ENCODE data around the gene ORAI2.
"Not testable (repeated sequence)": the region's sequence is repeated elsewhere in the genome, so short reads cannot be mapped to it uniquely, and the experiment has no call there.

ORAI2 gene

DNA sequence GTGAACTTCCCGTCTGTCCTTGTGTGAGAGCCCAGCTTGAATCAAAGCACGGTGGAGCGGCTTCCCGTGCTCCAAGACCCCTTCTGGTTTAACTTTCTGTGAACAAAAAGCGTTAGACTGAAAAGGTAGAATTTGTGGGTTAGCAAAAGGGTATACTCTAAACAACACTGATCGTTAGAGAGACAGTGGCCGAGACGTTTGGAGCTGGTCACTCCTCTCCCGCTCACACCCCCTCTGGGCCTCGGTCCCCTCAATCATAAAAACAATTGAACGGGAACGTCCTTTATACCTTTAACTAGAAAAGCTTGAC is 36.7 kb upstream of the ORAI2 start:
- no peak for TF ChIP-seq POU2F2 (IDR thresholded peaks at IDR 0.05; ENCODE audit: low read depth, low read length)
- TF ChIP-seq PAX5 (IDR thresholded peaks at IDR 0.05; ENCODE audit: insufficient read depth, low read length, severe bottlenecking) = no peak
- no peak; the same call in 1 of the 2 replicates for TF ChIP-seq POLR2AphosphoS5 (IDR thresholded peaks at IDR 0.05; ENCODE audit: low read depth, low read length)
- no peak for TF ChIP-seq SPI1 (IDR thresholded peaks at IDR 0.05; ENCODE audit: low read depth, low read length)
- no peak for TF ChIP-seq POLR2A (IDR thresholded peaks at IDR 0.05; ENCODE audit: low read depth, low read length)
- TF ChIP-seq TAF1 (IDR thresholded peaks at IDR 0.05; ENCODE audit: low read depth, low read length) = no peak
- FAIRE-seq (no peak), DNase-seq (ENCODE audit: insufficient read length, low spot score) (no peak)

DNA sequence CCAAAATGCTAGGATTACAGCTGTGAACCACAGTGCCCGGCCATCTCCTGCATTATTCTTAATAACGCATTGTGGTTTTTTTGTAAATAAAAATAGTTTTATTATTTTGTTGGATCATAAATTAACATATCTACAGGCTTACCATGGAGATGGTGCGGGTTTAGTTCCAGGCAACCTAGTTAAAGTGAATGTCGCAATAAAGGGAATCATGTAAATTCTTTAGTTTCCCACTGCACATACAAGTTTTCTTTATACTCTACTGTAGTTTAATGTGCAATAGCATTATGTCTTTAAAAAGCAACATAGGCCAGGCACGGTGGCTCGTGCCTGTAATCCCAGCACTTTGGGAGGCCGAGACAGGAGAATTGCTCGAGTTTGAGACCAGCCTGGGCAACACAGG is 34.8 kb upstream of the ORAI2 start:
- TF ChIP-seq TAF1 (IDR thresholded peaks at IDR 0.05; ENCODE audit: low read depth, low read length) (no peak), POLR2A (IDR thresholded peaks at IDR 0.05; ENCODE audit: low read depth, low read length) (no peak), SPI1 (IDR thresholded peaks at IDR 0.05; ENCODE audit: low read depth, low read length) (no peak), PAX5 (IDR thresholded peaks at IDR 0.05; ENCODE audit: insufficient read depth, low read length, severe bottlenecking) (no peak), POU2F2 (IDR thresholded peaks at IDR 0.05; ENCODE audit: low read depth, low read length) (no peak), POLR2AphosphoS5 (IDR thresholded peaks at IDR 0.05; ENCODE audit: low read depth, low read length) (no peak)
- FAIRE-seq (no peak), DNase-seq (ENCODE audit: insufficient read length, low spot score) (no peak)

DNA sequence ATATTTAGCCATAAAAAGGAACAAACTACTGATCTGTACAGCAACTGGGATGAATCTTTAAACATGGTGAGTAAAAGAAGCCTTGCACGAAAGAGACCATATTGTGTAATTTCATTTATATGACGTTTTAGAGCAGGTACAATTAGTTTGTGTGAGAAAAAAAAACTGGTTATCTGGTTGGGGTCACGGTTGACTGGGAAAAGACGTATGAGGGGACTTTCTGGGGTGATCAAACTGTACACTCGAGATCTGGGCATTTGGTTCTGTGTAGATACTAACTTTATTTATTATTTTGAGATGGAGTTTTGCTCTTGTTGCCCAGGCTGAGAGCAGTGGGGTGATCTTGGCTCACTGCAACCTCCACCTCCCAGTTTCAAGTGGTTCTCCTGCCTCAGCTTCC is 33.0 kb upstream of the ORAI2 start:
- TF ChIP-seq POLR2A (IDR thresholded peaks at IDR 0.05; ENCODE audit: low read depth, low read length) (no peak), PAX5 (IDR thresholded peaks at IDR 0.05; ENCODE audit: insufficient read depth, low read length, severe bottlenecking) (peak; percentile 76)
- FAIRE-seq (no peak), DNase-seq (ENCODE audit: insufficient read length, low spot score) (no peak)

DNA sequence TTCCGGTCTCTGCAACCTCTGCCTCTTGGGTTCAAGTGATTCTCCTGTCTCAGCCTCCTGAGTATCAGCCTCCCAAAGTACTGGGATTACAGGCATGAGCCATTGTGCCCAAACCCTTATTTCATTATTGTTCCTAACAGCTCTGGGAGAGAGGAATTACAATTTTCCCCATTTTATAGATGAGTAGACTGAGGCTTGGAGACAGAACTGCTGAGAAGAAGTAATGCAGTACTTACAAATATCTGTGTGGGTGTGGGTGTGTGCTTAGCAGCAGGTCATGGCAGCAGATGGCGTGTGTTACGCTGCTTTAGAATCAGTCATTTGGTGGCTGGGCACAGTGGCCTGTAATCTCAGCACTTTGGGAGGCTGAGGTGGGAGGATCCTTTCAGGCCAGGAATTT is 29.8 kb upstream of the ORAI2 start:
- TF ChIP-seq SPI1 (IDR thresholded peaks at IDR 0.05; ENCODE audit: low read depth, low read length) = no peak
- TF ChIP-seq POLR2A (IDR thresholded peaks at IDR 0.05; ENCODE audit: low read depth, low read length) = no peak
- TF ChIP-seq TAF1 (IDR thresholded peaks at IDR 0.05; ENCODE audit: low read depth, low read length) = no peak
- no peak for TF ChIP-seq POLR2AphosphoS5 (IDR thresholded peaks at IDR 0.05; ENCODE audit: low read depth, low read length)
- TF ChIP-seq PAX5 (IDR thresholded peaks at IDR 0.05; ENCODE audit: insufficient read depth, low read length, severe bottlenecking) = no peak
- no peak for TF ChIP-seq POU2F2 (IDR thresholded peaks at IDR 0.05; ENCODE audit: low read depth, low read length)
- no peak for DNase-seq (ENCODE audit: insufficient read length, low spot score)
- no peak for FAIRE-seq

DNA sequence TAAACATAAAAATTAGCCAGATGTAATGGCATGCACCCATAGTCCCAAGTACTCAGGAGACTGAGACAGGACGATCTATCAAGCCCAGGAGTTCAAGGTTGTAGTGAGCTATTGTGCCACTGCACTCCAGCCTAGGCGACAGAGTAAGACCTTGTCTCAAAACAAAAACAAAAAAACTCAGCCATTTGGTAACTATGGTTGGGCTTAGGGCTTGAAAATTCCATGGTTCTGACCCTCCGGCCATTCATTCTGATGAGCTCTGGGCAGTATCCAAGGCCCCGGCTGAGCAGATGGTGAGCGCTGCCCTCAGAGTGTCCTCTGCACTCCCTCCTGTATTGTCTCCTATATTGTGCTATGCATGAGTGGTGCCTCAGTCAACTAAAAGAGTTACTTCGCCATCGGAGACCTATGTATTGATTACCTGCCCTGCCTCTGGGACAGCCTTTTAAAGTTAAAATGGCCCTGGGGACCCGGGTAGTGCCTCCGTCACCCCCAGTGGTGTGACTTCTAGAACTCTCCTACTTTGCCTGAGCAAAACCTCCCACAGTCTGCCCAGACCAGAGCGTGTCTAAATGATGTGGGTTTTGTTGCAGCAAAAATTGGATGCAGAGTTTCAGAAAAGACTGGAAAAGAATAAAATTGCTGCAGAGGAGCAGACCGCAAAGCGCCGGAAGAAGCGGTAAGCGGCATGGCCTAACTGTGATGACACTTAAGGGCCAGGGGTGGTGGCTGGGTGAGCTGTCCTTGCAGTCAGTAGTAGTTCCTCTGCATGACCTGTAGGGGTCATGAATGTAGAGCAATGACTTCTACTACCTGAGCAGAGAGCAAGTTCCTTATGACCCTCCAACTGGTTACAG is 29.1 kb upstream of the ORAI2 start:
- FAIRE-seq (peak; percentile 79), DNase-seq (ENCODE audit: insufficient read length, low spot score) (no peak)
- TF ChIP-seq SPI1 (IDR thresholded peaks at IDR 0.05; ENCODE audit: low read depth, low read length) (no peak), TAF1 (IDR thresholded peaks at IDR 0.05; ENCODE audit: low read depth, low read length) (no peak), POLR2AphosphoS5 (IDR thresholded peaks at IDR 0.05; ENCODE audit: low read depth, low read length) (no peak), POU2F2 (IDR thresholded peaks at IDR 0.05; ENCODE audit: low read depth, low read length) (no peak), POLR2A (IDR thresholded peaks at IDR 0.05; ENCODE audit: low read depth, low read length) (no peak), PAX5 (IDR thresholded peaks at IDR 0.05; ENCODE audit: insufficient read depth, low read length, severe bottlenecking) (no peak)

DNA sequence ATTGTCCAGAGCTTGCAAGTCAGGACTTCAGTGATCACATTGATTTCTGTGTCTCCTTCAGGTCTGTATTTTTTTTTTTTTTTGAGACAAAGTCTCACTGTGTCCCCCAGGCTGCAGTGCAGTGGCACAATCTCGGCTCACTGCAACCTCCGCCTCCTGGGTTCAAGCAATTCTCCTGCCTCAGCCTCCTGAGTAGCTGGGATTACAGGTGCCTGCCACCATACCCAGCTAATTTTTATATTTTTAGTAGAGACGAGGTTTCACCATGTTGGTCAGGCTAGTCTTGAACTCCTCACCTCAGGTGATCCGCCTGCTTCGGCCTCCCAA is 28.6 kb upstream of the ORAI2 start:
- not testable (repeated sequence) for DNase-seq (ENCODE audit: insufficient read length, low spot score); FAIRE-seq

DNA sequence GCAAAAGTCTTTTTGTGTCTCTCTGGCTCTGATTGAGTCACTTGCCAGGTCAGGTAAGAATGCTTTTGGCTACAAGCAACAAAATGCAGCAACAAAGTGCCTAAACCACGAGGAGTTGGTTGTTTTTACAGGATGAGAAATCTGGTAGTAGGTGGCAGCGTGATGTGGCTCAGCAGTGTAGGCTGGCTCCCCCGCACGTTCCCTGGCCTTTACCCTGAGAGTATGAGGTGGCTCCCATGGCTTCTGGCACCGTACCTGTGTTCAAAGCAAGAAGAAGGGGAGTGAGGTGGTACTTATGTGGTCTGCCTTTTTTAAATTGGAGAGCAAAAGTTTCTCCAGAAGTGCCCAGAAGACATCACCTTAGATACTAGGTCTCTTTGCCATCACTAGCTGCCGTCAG is 25.5 kb upstream of the ORAI2 start:
- FAIRE-seq (no peak), DNase-seq (ENCODE audit: insufficient read length, low spot score) (no peak)
- TF ChIP-seq POLR2AphosphoS5 (IDR thresholded peaks at IDR 0.05; ENCODE audit: low read depth, low read length) = no peak
- TF ChIP-seq POLR2A (IDR thresholded peaks at IDR 0.05; ENCODE audit: low read depth, low read length) = no peak
- no peak for TF ChIP-seq SPI1 (IDR thresholded peaks at IDR 0.05; ENCODE audit: low read depth, low read length)
- no peak for TF ChIP-seq TAF1 (IDR thresholded peaks at IDR 0.05; ENCODE audit: low read depth, low read length)
- TF ChIP-seq PAX5 (IDR thresholded peaks at IDR 0.05; ENCODE audit: insufficient read depth, low read length, severe bottlenecking) = no peak
- TF ChIP-seq POU2F2 (IDR thresholded peaks at IDR 0.05; ENCODE audit: low read depth, low read length) = no peak

DNA sequence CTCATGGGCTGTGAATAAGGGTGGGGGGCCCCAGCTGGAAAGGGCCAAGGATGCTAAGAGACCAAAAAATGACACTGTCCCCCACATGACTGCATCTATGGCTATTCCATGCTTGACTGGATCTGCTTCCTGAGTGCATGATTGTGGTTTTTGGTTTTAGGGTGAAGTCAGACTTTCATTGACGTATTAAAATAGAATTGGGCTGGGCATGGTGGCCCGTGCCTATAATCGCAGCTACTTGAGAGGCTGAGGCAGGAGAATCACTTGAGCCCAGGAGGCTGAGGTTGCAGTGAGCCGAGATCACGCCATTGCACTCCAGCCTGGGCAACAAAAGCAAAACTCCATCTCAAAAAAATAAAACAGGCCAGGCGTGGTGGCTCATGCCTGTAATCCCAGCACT is 24.8 kb upstream of the ORAI2 start:
- TF ChIP-seq PAX5 (IDR thresholded peaks at IDR 0.05; ENCODE audit: insufficient read depth, low read length, severe bottlenecking) = peak; percentile 93
- FAIRE-seq = peak; percentile 54
- DNase-seq (ENCODE audit: insufficient read length, low spot score) = not testable (repeated sequence)

DNA sequence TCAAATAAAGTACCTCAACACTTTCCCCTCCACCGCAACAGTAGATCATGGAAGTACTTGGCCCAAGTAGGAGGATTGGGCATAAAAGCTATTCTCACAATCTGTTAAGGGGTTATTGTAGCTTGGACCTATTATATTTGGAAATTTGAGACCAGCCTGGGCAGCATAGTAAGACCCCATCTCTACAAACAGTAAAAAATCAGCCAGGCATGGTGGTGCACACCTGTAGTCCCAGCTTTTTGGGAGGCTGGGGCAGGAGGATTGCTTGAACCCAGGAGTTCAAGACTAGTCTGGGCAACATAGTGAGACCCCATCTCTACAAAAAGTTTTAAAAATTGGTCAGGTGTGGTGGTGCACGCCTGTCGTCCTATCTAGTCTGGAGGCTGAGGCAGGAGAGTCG is 24.0 kb upstream of the ORAI2 start:
- TF ChIP-seq POU2F2 (IDR thresholded peaks at IDR 0.05; ENCODE audit: low read depth, low read length) = no peak

DNA sequence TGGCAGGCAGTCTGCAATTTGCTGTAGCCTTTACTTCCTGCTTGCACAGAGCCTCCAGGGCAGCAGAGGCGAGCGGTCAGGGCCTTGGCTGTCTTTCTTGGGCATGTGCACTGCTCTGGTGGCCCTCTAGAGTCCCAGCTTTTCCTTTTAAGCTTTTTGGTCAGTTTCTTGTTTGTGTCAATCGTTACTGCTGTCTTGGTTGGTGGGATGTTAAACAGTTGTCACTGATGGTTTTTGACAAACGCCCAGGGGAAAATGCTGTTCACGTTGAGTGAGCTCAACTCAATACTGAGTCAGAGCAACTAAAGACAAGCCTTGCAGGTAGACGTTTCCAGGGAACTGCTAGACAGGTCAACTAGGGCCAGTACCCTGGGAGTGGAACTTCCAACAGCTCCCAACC is 23.3 kb upstream of the ORAI2 start:
- DNase-seq (ENCODE audit: insufficient read length, low spot score) = no peak
- TF ChIP-seq POLR2AphosphoS5 (IDR thresholded peaks at IDR 0.05; ENCODE audit: low read depth, low read length) (no peak), POLR2A (IDR thresholded peaks at IDR 0.05; ENCODE audit: low read depth, low read length) (no peak; the same call in 1 of the 2 replicates), SPI1 (IDR thresholded peaks at IDR 0.05; ENCODE audit: low read depth, low read length) (no peak), PAX5 (IDR thresholded peaks at IDR 0.05; ENCODE audit: insufficient read depth, low read length, severe bottlenecking) (no peak)
- no peak for FAIRE-seq

More for the DNA sequence above, 24.0 kb upstream of the ORAI2 start:
- DNase-seq (ENCODE audit: insufficient read length, low spot score) = no peak
- FAIRE-seq = no peak

DNA sequence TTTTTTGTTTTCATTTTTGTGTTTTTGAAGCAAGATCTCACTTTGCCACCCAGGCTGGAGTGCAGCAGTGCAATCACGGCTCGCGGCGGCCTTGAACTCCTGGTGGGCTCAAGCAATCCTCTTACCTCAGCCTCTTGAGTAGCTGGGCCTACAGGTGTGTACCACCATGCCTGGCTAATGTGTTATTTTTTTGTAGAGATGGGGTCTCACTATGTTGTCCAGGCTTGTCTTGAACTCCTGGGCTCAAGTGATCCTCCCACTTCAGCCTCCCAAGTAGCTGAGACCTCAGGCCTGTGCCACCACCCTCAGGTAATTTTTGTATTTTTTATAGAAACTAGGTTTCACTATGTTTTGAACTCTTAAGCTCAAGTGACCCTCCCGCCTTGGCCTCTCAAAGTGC is 22.5 kb upstream of the ORAI2 start:
- no peak for TF ChIP-seq POLR2A (IDR thresholded peaks at IDR 0.05; ENCODE audit: low read depth, low read length)
- no peak for TF ChIP-seq TAF1 (IDR thresholded peaks at IDR 0.05; ENCODE audit: low read depth, low read length)
- TF ChIP-seq POU2F2 (IDR thresholded peaks at IDR 0.05; ENCODE audit: low read depth, low read length) = no peak
- no peak for TF ChIP-seq POLR2AphosphoS5 (IDR thresholded peaks at IDR 0.05; ENCODE audit: low read depth, low read length)
- no peak for TF ChIP-seq SPI1 (IDR thresholded peaks at IDR 0.05; ENCODE audit: low read depth, low read length)
- TF ChIP-seq PAX5 (IDR thresholded peaks at IDR 0.05; ENCODE audit: insufficient read depth, low read length, severe bottlenecking) = no peak

More for the DNA sequence above, 22.5 kb upstream of the ORAI2 start:
- DNase-seq (ENCODE audit: insufficient read length, low spot score) (no peak), FAIRE-seq (no peak)

All from GM12891 (cell line).